HepG2 (cell line): ENCODE measurements around the gene CTXN1. TPM values are rescaled to one million over a fixed set of nuclear protein-coding genes. Genes with fewer than 3 reads are reported as not detected.

Experiments used
- FOXM1 ChIP-seq: sonication (generic); formaldehyde crosslinking; IDR thresholded peaks from 2 replicates; pipeline ENCODE4 v1.5.0; 2020; ENCODE audit warnings: missing genetic modification reagents
- GABPA ChIP-seq, 2 experiments: IDR thresholded peaks; 2 replicates each; pipeline ENCODE4 v1.6.1; 2011 to 2016; ENCODE audit warnings: low read depth in 2 of 2, low read length in 1 of 2, missing biosample characterization in 1 of 2, missing genetic modification characterization in 1 of 2
- GLI4 ChIP-seq: sonication (generic); formaldehyde crosslinking; IDR thresholded peaks from 2 replicates; pipeline ENCODE4 v1.5.1; 2020; ENCODE audit warnings: missing genetic modification reagents, mild to moderate bottlenecking, moderate library complexity, borderline replicate concordance
- ISL2 ChIP-seq: sonication (generic); formaldehyde crosslinking; IDR thresholded peaks from 2 replicates; pipeline ENCODE4 v1.5.0; 2020; ENCODE audit warnings: missing genetic modification reagents
- JARID2 ChIP-seq: sonication (generic); formaldehyde crosslinking; IDR thresholded peaks from 2 replicates; pipeline ENCODE4 v1.8.1; 2023; ENCODE audit warnings: missing genetic modification reagents, inconsistent platforms; ENCODE audit not compliant: insufficient replicate concordance
- KMT2B ChIP-seq: IDR thresholded peaks from 2 replicates; pipeline ENCODE4 v1.6.1; 2016; ENCODE audit warnings: missing genetic modification reagents, missing compliant biosample characterization
- MYNN ChIP-seq: sonication (generic); formaldehyde crosslinking; IDR thresholded peaks from 2 replicates; pipeline ENCODE4 v1.4.0; 2020; ENCODE audit warnings: mild to moderate bottlenecking, low read depth, missing genetic modification reagents
- POLR2G ChIP-seq: fragments of 200-400 bp; formaldehyde crosslinking; IDR thresholded peaks from 2 replicates; pipeline ENCODE4 v1.6.1; 2018; ENCODE audit warnings: mild to moderate bottlenecking, low read depth, low read length, moderate library complexity
- YEATS4 ChIP-seq: sonication (generic); formaldehyde crosslinking; IDR thresholded peaks from 2 replicates; pipeline ENCODE4 v1.4.0; 2020; ENCODE audit warnings: missing genetic modification reagents, borderline replicate concordance
- ZFP1 ChIP-seq: IDR thresholded peaks from 2 replicates; pipeline ENCODE4 v1.6.1; 2016
- ZFP36L1 ChIP-seq: sonication (generic); formaldehyde crosslinking; IDR thresholded peaks from 2 replicates; pipeline ENCODE4 v1.8.0; 2022; ENCODE audit warnings: mild to moderate bottlenecking, missing genetic modification reagents, moderate library complexity
- ZNF20 ChIP-seq: sonication (generic); formaldehyde crosslinking; IDR thresholded peaks from 2 replicates; pipeline ENCODE4 v1.4.0; 2020; ENCODE audit warnings: mild to moderate bottlenecking, moderate library complexity, missing genetic modification reagents
- ZNF317 ChIP-seq: sonication (generic); formaldehyde crosslinking; IDR thresholded peaks from 2 replicates; pipeline ENCODE4 v1.5.0; 2020; ENCODE audit warnings: mild to moderate bottlenecking, missing genetic modification reagents
- ZNF570 ChIP-seq: sonication (generic); formaldehyde crosslinking; IDR thresholded peaks from 2 replicates; pipeline ENCODE4 v1.4.0; 2020; ENCODE audit warnings: mild to moderate bottlenecking, missing genetic modification reagents, borderline replicate concordance
- ZNF572 ChIP-seq: sonication (generic); formaldehyde crosslinking; IDR thresholded peaks from 2 replicates; pipeline ENCODE4 v1.5.1; 2020; ENCODE audit warnings: mild to moderate bottlenecking, missing genetic modification reagents
- polyA plus RNA-seq, 8 experiments: library from polyadenylated mRNA; depleted of rRNA in 3 of 8; stranded (reverse) in 7 of 8; unstranded in 1 of 8; fragments of >200 nt; fragmentation: Illumina TruSeq in 4 of 8; extraction: Trizol in 4 of 8; gene quantifications; 2 replicates each; pipeline versions ENCODE4 v1.2.1 to v1.2.3, GENCODE V29; 2011 to 2016; ENCODE audit warnings: low read depth in 4 of 8, missing spikeins in 1 of 8, mixed read lengths in 1 of 8; ENCODE audit not compliant: insufficient read depth in 1 of 8
- total RNA-seq, 5 experiments: library from RNA; depleted of rRNA; stranded (reverse); fragments of >200 nt; fragmentation: Illumina TruSeq; extraction: Trizol; gene quantifications; 2 replicates each; pipeline ENCODE4 v1.2.3, GENCODE V29; 2016; ENCODE audit warnings: low read depth in 1 of 5
- TF ChIP-seq, protein P1 (sequence below): IDR thresholded peaks from 2 replicates; pipeline ENCODE4 v1.6.1; 2018; ENCODE audit warnings: missing genetic modification reagents, mild to moderate bottlenecking, missing compliant biosample characterization
- TF ChIP-seq, protein P2 (sequence below): sonication (generic); formaldehyde crosslinking; IDR thresholded peaks from 2 replicates; pipeline ENCODE4 v1.4.0; 2020; ENCODE audit warnings: mild to moderate bottlenecking, missing genetic modification reagents
- TF ChIP-seq, protein P3 (sequence below): sonication (generic); formaldehyde crosslinking; IDR thresholded peaks from 2 replicates; pipeline ENCODE4 v1.4.0; 2020; ENCODE audit warnings: missing genetic modification reagents, borderline replicate concordance

CTXN1 gene
- total and polyA plus RNA-seq, 2 of the 13 experiments (the other 11 are each of a cell fraction or from before 2014, with no cell fraction given), result 0.11 TPM; not detected in 1

DNA sequence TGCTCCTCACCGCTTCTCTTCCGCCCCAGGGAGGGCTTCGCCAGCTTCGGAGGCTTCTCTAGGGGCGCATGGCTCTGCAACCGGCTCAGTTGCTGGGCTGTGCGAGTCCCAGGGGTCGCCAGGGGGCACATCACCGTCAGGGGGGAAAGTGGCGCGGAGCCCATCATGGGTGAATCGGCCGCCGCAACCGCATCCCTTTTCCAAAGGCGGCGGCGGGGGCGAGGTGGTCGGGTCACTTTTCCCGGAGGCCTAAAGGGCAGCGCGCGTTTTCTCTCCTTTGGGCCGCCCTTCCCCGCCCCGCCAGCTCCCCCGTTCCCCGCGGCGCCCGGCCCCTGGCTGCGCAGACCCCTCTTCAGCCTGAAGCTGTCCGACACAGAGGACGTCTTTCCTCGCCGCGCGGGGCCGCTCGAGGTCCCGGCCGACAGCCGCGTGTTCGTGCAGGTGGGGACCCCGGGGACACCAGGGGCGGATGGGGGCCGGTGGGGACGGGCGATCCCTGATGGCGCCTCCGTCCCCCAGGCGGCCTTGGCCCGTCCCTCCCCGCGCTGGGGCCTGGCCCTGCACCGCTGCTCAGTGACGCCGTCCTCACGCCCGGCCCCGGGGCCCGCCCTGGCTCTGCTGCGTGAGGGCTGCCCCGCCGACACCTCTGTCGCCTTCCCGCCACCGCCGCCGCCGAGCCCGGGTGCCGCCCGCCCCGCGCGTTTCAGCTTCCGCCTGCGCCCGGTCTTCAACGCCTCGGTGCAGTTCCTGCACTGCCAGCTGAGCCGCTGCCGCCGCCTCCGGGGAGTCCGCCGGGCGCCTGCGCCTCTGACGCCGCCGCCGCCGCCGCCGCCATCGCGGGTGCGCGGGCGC lies 9.6 kb downstream of the CTXN1 start (continued):
- no peak for TF ChIP-seq JARID2 (CRISPR knock-in tag)
- TF ChIP-seq, protein P1, sequence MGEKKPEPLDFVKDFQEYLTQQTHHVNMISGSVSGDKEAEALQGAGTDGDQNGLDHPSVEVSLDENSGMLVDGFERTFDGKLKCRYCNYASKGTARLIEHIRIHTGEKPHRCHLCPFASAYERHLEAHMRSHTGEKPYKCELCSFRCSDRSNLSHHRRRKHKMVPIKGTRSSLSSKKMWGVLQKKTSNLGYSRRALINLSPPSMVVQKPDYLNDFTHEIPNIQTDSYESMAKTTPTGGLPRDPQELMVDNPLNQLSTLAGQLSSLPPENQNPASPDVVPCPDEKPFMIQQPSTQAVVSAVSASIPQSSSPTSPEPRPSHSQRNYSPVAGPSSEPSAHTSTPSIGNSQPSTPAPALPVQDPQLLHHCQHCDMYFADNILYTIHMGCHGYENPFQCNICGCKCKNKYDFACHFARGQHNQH (CRISPR knock-in tag), result no peak
- TF ChIP-seq ZFP1 (CRISPR knock-in tag), result no peak
- no peak for TF ChIP-seq ZNF572 (CRISPR knock-in tag)
- no peak for TF ChIP-seq FOXM1
- TF ChIP-seq ZNF570 (CRISPR knock-in tag), result 0 out of 2 replicates have a peak, but pooled peaks have one; percentile 45
- TF ChIP-seq GABPA (IDR thresholded peaks at IDR 0.05; ENCODE audit: low read depth, low read length), result peak; percentile 34; the same call in 1 of the 2 replicates
- TF ChIP-seq GABPA (CRISPR knock-in tag; IDR thresholded peaks at IDR 0.05; ENCODE audit: low read depth), result no peak
- TF ChIP-seq KMT2B, result no peak
- TF ChIP-seq, protein P2, sequence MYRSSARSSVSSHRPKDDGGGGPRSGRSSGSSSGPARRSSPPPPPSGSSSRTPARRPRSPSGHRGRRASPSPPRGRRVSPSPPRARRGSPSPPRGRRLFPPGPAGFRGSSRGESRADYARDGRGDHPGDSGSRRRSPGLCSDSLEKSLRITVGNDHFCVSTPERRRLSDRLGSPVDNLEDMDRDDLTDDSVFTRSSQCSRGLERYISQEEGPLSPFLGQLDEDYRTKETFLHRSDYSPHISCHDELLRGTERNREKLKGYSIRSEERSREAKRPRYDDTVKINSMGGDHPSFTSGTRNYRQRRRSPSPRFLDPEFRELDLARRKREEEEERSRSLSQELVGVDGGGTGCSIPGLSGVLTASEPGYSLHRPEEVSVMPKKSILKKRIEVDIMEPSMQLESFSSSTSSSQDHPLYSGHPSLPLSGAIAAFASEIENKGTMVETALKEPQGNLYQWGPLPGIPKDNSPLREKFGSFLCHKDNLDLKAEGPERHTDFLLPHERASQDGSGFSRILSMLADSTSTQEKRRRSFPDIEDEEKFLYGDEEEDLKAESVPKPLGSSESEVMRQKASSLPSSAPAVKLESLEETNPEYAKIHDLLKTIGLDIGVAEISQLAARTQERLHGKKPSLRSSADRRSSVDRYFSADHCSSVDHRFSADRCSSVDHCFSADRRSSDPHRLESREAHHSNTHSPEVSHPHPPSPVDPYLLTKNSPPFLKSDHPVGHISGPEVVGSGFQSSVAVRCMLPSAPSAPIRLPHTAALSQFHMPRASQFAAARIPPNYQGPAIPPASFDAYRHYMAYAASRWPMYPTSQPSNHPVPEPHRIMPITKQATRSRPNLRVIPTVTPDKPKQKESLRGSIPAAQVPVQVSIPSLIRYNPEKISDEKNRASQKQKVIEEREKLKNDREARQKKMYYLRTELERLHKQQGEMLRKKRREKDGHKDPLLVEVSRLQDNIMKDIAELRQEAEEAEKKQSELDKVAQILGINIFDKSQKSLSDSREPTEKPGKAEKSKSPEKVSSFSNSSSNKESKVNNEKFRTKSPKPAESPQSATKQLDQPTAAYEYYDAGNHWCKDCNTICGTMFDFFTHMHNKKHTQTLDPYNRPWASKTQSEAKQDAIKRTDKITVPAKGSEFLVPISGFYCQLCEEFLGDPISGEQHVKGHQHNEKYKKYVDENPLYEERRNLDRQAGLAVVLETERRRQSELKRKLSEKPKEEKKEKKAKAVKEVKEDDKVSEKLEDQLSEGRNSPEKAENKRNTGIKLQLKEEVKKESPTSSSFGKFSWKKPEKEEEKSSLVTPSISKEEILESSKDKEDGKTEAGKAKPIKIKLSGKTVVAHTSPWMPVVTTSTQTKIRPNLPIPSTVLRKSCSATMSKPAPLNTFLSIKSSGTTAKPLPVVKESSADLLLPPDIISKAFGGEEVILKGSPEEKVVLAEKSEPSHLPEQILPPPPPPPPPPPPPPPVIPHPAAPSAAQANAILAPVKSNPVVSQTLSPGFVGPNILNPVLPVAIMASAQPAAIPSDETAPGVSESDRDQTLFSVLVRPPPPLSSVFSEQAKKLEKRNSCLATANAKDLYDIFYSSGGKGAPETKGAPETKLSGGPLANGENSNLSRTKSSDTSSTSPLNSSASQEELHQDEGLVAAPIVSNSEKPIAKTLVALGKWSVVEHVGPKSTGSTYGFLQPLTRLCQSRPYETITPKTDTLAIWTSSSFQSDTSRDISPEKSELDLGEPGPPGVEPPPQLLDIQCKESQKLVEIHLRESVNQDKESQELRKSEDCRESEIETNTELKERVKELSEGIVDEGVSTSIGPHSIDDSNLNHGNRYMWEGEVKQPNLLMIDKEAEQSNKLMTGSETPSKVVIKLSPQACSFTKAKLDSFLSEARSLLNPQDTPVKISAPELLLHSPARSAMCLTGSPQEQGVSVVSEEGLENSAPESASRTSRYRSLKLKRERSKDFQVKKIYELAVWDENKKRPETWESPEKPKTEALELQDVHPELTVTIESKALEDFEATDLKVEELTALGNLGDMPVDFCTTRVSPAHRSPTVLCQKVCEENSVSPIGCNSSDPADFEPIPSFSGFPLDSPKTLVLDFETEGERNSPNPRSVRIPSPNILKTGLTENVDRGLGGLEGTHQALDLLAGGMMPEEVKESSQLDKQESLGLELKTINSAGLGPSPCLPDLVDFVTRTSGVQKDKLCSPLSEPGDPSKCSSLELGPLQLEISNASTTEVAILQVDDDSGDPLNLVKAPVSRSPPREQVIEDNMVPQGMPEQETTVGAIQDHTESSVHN (CRISPR knock-in tag), result no peak; the same call in 1 of the 2 replicates
- TF ChIP-seq MYNN (CRISPR knock-in tag), result no peak
- TF ChIP-seq, protein P3, sequence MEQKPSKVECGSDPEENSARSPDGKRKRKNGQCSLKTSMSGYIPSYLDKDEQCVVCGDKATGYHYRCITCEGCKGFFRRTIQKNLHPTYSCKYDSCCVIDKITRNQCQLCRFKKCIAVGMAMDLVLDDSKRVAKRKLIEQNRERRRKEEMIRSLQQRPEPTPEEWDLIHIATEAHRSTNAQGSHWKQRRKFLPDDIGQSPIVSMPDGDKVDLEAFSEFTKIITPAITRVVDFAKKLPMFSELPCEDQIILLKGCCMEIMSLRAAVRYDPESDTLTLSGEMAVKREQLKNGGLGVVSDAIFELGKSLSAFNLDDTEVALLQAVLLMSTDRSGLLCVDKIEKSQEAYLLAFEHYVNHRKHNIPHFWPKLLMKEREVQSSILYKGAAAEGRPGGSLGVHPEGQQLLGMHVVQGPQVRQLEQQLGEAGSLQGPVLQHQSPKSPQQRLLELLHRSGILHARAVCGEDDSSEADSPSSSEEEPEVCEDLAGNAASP, result 0 out of 2 replicates have a peak, but pooled peaks have one; percentile 6
- TF ChIP-seq GLI4, result no peak
- peak; percentile 40 for TF ChIP-seq POLR2G
- no peak for TF ChIP-seq ZNF20 (CRISPR knock-in tag)
- TF ChIP-seq ZFP36L1 (CRISPR knock-in tag), result no peak
- no peak for TF ChIP-seq ZNF317 (CRISPR knock-in tag)
- 0 out of 2 replicates have a peak, but pooled peaks have one; percentile 13 for TF ChIP-seq ISL2 (CRISPR knock-in tag)
- TF ChIP-seq YEATS4 (CRISPR knock-in tag), result peak; percentile 70
